HepG2 (cell line): ENCODE data around the gene UBE4A. TPM values are rescaled to one million over a fixed set of nuclear protein-coding genes. Genes with fewer than 3 reads are reported as not detected.

ENCODE experiments used
- ATAC-seq: fragments of 200-7000 bp; cut with Tn5 transposase; 3 replicates; pipeline ENCODE4 v1.9.1; 2020; ENCODE audit warnings: mild to moderate bottlenecking, moderate library complexity
- BruUV-seq: library from RNA; stranded (reverse); fragments of 400-500 nt; replicated peaks from 2 replicates; lab custom pipeline; 2021; lab: Mats Ljungman, UMichigan
- CTCF ChIA-PET: fragments of 300-600 bp; formaldehyde crosslinking; extraction: SDS; loops from one replicate; lab custom pipeline; 2021; ENCODE audit warnings: low total read pairs, inconsistent platforms, low intra/inter-chr PET ratio; lab: Yijun Ruan, JAX
- POLR2A ChIA-PET: fragments of 350-600 bp; sonication (Branson Sonifier 250); formaldehyde crosslinking; loops from one replicate; lab custom pipeline; 2020; ENCODE audit warnings: antibody characterized with exemption, inconsistent platforms; lab: Yijun Ruan, JAX
- DNase-seq: peaks from one replicate; pipeline ENCODE4 v3.0.0-alpha.2; 2015; ENCODE audit warnings: low spot score
- FAIRE-seq: peaks from 3 replicates; lab custom pipeline; 2011; peaks lifted over from hg19 to GRCh38; lab: Jason Lieb, UNC
- H2AFZ ChIP-seq: one replicate; pipeline ENCODE4 v1.6.1; 2011; ENCODE audit warnings: low read length, inconsistent platforms
- H3K27ac ChIP-seq: fragments of 300-600 bp; 3 replicates; pipeline ENCODE4 v1.8.0; 2011; ENCODE audit warnings: mixed run types, mild to moderate bottlenecking, mixed read lengths, low read length, inconsistent platforms; ENCODE audit not compliant: insufficient read depth; ENCODE audit errors: extremely low read length
- H3K27me3 ChIP-seq, 2 experiments: fragments of 200-600 bp in 1 of 2; 2 replicates in 1 of 2; 3 replicates in 1 of 2; pipeline versions ENCODE4 v1.6.0 to v1.8.0; 2011; ENCODE audit warnings: low read length in 2 of 2, mild to moderate bottlenecking in 2 of 2, moderate library complexity in 2 of 2, inconsistent platforms in 1 of 2; ENCODE audit not compliant: insufficient read depth in 2 of 2, control insufficient read depth in 1 of 2
- H3K36me3 ChIP-seq, 2 experiments: fragments of 200-600 bp in 1 of 2; replicated peaks in 1 of 2; 2 replicates in 1 of 2; 3 replicates in 1 of 2; pipeline versions ENCODE4 v1.5.1 to v1.8.0; 2011; ENCODE audit warnings: low read length in 2 of 2, inconsistent platforms in 1 of 2; ENCODE audit not compliant: insufficient read depth in 2 of 2, control insufficient read depth in 1 of 2
- H3K4me1 ChIP-seq: 2 replicates; pipeline ENCODE4 v1.5.1; 2012; ENCODE audit warnings: low read length, inconsistent platforms; ENCODE audit not compliant: insufficient read depth
- H3K4me2 ChIP-seq: 2 replicates; pipeline ENCODE4 v1.6.0; 2011; ENCODE audit warnings: low read depth, low read length, inconsistent platforms
- H3K4me3 ChIP-seq, 3 experiments: fragments of 200-600 bp in 1 of 3; sonication (generic), shearing (Covaris generic) in 1 of 3; replicated peaks in 1 of 3; 2 replicates each; pipeline ENCODE4 v1.5.1; 2011 to 2016; ENCODE audit warnings: low read length in 3 of 3, inconsistent platforms in 2 of 3, low read depth in 2 of 3, mild to moderate bottlenecking in 2 of 3, control low read depth in 1 of 3, mixed read lengths in 1 of 3; ENCODE audit not compliant: insufficient read depth in 1 of 3
- H3K79me2 ChIP-seq: one replicate; pipeline ENCODE4 v1.6.1; 2011; ENCODE audit warnings: low read length, inconsistent platforms; ENCODE audit not compliant: insufficient read depth
- H3K9ac ChIP-seq: 2 replicates; pipeline ENCODE4 v1.6.0; 2011; ENCODE audit warnings: mild to moderate bottlenecking, low read depth, low read length, inconsistent platforms; ENCODE audit not compliant: insufficient read depth
- H3K9me3 ChIP-seq: 2 replicates; pipeline ENCODE4 v1.5.1; 2012; ENCODE audit warnings: mild to moderate bottlenecking, low read length
- H4K20me1 ChIP-seq: 2 replicates; pipeline ENCODE4 v1.6.0; 2011; ENCODE audit warnings: inconsistent platforms, mild to moderate bottlenecking, low read length, moderate library complexity; ENCODE audit not compliant: insufficient read depth
- ATF7 ChIP-seq, 2 experiments: fragments of 450-650 bp in 1 of 2; sonication (generic) in 1 of 2; formaldehyde crosslinking in 1 of 2; IDR thresholded peaks; 2 replicates each; pipeline versions ENCODE4 v1.4.0 to v1.6.1; 2016 to 2020; ENCODE audit warnings: antibody characterized with exemption in 1 of 2, mild to moderate bottlenecking in 1 of 2, missing genetic modification reagents in 1 of 2
- BORCS8-MEF2B ChIP-seq: sonication (generic); formaldehyde crosslinking; IDR thresholded peaks from 2 replicates; pipeline ENCODE4 v1.8.0; 2022; ENCODE audit warnings: mild to moderate bottlenecking, missing genetic modification reagents
- ELF1 ChIP-seq: sonication (generic); formaldehyde crosslinking; IDR thresholded peaks from 2 replicates; pipeline ENCODE4 v1.4.0; 2020; ENCODE audit warnings: missing genetic modification reagents
- MTA3 ChIP-seq: sonication (generic); formaldehyde crosslinking; IDR thresholded peaks from 2 replicates; pipeline ENCODE4 v1.4.0; 2020; ENCODE audit warnings: missing genetic modification reagents
- SIN3B ChIP-seq: fragments of 150-350 bp; IDR thresholded peaks from 2 replicates; pipeline ENCODE4 v1.6.1; 2014; ENCODE audit warnings: low read length
- SRSF9 ChIP-seq: fragments of 200-400 bp; formaldehyde crosslinking; IDR thresholded peaks from 2 replicates; pipeline ENCODE4 v1.6.1; 2018; ENCODE audit warnings: borderline replicate concordance, mild to moderate bottlenecking, low read depth, low read length; ENCODE audit not compliant: insufficient read depth, poor library complexity, severe bottlenecking
- YY1 ChIP-seq: IDR thresholded peaks from 2 replicates; pipeline ENCODE4 v1.6.1; 2011; ENCODE audit warnings: low read length, low read depth, moderate library complexity, mild to moderate bottlenecking; ENCODE audit not compliant: insufficient read depth, insufficient replicate concordance
- ZNF354B ChIP-seq: sonication (generic); formaldehyde crosslinking; IDR thresholded peaks from 2 replicates; pipeline ENCODE4 v1.8.0; 2022; ENCODE audit warnings: mild to moderate bottlenecking, missing genetic modification reagents
- ZNF556 ChIP-seq: sonication (generic); formaldehyde crosslinking; IDR thresholded peaks from 2 replicates; pipeline ENCODE4 v1.4.0; 2020; ENCODE audit warnings: mild to moderate bottlenecking, missing genetic modification reagents, borderline replicate concordance
- ZNF639 ChIP-seq: conservative IDR thresholded peaks from 2 replicates; pipeline ENCODE4 v1.6.1; 2018; ENCODE audit warnings: missing genetic modification reagents
- ZNF709 ChIP-seq: sonication (generic); formaldehyde crosslinking; IDR thresholded peaks from 2 replicates; pipeline ENCODE4 v1.5.0; 2020; ENCODE audit warnings: mild to moderate bottlenecking, missing genetic modification reagents
- ZNF879 ChIP-seq: sonication (generic); formaldehyde crosslinking; IDR thresholded peaks from 2 replicates; pipeline ENCODE4 v1.8.1; 2023; ENCODE audit warnings: missing genetic modification reagents
- WGBS: methylation state at CpG from one replicate; pipeline ENCODE4 v1.1.6; 2017; ENCODE audit warnings: low lambda C conversion rate; 5-methylcytosine and 5-hydroxymethylcytosine counted together
- in situ Hi-C: cut with HindIII; loops from 2 replicates; pipeline ENCODE4 v1.10.0; 2017; ENCODE audit warnings: low pct_unique_long_range_greater_than_20kb; ENCODE audit not compliant: extremely low pct_ligation_motif_present
- intact Hi-C: fragments of 100-400 bp; cut with micrococcal nuclease; formaldehyde crosslinking; loops from one replicate; pipeline ENCODE4 v1.10.0; 2022; ENCODE audit not compliant: unreplicated experiment
- polyA plus RNA-seq, 8 experiments: library from polyadenylated mRNA; depleted of rRNA in 3 of 8; stranded (reverse) in 7 of 8; unstranded in 1 of 8; fragments of >200 nt; fragmentation: Illumina TruSeq in 4 of 8; extraction: Trizol in 4 of 8; gene quantifications; 2 replicates each; pipeline versions ENCODE4 v1.2.1 to v1.2.3, GENCODE V29; 2011 to 2016; ENCODE audit warnings: low read depth in 4 of 8, missing spikeins in 1 of 8, mixed read lengths in 1 of 8; ENCODE audit not compliant: insufficient read depth in 1 of 8
- total RNA-seq, 5 experiments: library from RNA; depleted of rRNA; stranded (reverse); fragments of >200 nt; fragmentation: Illumina TruSeq; extraction: Trizol; gene quantifications; 2 replicates each; pipeline ENCODE4 v1.2.3, GENCODE V29; 2016; ENCODE audit warnings: low read depth in 1 of 5
- TF ChIP-seq, protein P1 (sequence below): sonication (generic); formaldehyde crosslinking; conservative IDR thresholded peaks from 2 replicates; pipeline ENCODE4 v1.4.0; 2020; ENCODE audit warnings: missing genetic modification reagents
- TF ChIP-seq, protein P2 (sequence below): sonication (generic); formaldehyde crosslinking; IDR thresholded peaks from 2 replicates; pipeline ENCODE4 v1.9.0; 2021; ENCODE audit warnings: missing genetic modification reagents, mild to moderate bottlenecking, borderline replicate concordance
- TF ChIP-seq, protein P3 (sequence below): sonication (generic); formaldehyde crosslinking; IDR thresholded peaks from 2 replicates; pipeline ENCODE4 v1.8.1; 2022; ENCODE audit warnings: low read depth, mild to moderate bottlenecking, missing genetic modification reagents
- TF ChIP-seq, protein P4 (sequence below): sonication (generic); IDR thresholded peaks from 2 replicates; pipeline ENCODE4 v1.6.1; 2016; ENCODE audit warnings: low read depth, borderline replicate concordance

Gene UBE4A
- total and polyA plus RNA-seq, 2 of the 13 experiments (the other 11 are each of a cell fraction or from before 2014, with no cell fraction given), result 15.1 to 32.7 TPM

DNA sequence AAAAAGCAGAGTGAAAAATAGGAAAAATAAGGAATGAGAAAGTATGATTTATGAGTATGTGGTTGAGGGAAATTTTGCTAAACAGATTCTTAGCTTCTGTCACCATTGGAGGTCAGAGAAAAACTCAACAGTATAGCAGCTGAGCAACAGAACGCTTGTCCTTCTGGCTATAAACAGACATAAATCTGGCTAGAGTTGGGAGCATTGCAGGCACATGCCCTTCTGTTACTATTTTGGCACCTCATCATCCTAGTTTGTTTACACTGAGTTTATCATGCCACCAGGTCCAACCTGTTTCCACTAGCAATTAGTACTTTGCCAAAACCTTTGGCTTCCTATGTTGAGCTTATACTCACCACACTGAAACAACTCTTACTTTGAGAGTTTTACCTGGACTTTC, 6.9 kb downstream of the UBE4A start:
- CTCF ChIA-PET, result no interaction called here
- Histone ChIP-seq H3K27ac (no peak overlapping the region), H3K4me1 (peaks cover 15% of the 10 kb centered on the region), H3K27me3 (no peaks in the 10 kb centered on the region), H3K4me3 (no peak overlapping the region), H3K36me3 (peaks cover 19 to 51% of the 10 kb centered on the region in 2 experiments), H2AFZ (no peak overlapping the region)
- intact Hi-C loops, result no loop called here
- POLR2A ChIA-PET, result no interaction called here
- no peak for FAIRE-seq
- ATAC-seq, result no peak
- TF ChIP-seq, protein P1, sequence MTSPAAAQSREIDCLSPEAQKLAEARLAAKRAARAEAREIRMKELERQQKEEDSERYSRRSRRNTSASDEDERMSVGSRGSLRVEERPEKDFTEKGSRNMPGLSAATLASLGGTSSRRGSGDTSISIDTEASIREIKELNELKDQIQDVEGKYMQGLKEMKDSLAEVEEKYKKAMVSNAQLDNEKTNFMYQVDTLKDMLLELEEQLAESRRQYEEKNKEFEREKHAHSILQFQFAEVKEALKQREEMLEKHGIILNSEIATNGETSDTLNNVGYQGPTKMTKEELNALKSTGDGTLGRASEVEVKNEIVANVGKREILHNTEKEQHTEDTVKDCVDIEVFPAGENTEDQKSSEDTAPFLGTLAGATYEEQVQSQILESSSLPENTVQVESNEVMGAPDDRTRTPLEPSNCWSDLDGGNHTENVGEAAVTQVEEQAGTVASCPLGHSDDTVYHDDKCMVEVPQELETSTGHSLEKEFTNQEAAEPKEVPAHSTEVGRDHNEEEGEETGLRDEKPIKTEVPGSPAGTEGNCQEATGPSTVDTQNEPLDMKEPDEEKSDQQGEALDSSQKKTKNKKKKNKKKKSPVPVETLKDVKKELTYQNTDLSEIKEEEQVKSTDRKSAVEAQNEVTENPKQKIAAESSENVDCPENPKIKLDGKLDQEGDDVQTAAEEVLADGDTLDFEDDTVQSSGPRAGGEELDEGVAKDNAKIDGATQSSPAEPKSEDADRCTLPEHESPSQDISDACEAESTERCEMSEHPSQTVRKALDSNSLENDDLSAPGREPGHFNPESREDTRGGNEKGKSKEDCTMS (CRISPR knock-in tag), result no peak
- TF ChIP-seq ZNF879 (CRISPR knock-in tag) (no peak), ZNF709 (CRISPR knock-in tag) (no peak), YY1 (no peak), SIN3B (no peak), SRSF9 (no peak), ATF7 (IDR thresholded peaks at IDR 0.05) (no peak), ATF7 (CRISPR knock-in tag; IDR thresholded peaks at IDR 0.05) (no peak), ZNF556 (CRISPR knock-in tag) (no peak), BORCS8-MEF2B (CRISPR knock-in tag) (no peak), ZNF354B (CRISPR knock-in tag) (no peak), MTA3 (CRISPR knock-in tag) (no peak), ZNF639 (CRISPR knock-in tag) (no peak), ELF1 (CRISPR knock-in tag) (no peak)
- TF ChIP-seq, protein P2, sequence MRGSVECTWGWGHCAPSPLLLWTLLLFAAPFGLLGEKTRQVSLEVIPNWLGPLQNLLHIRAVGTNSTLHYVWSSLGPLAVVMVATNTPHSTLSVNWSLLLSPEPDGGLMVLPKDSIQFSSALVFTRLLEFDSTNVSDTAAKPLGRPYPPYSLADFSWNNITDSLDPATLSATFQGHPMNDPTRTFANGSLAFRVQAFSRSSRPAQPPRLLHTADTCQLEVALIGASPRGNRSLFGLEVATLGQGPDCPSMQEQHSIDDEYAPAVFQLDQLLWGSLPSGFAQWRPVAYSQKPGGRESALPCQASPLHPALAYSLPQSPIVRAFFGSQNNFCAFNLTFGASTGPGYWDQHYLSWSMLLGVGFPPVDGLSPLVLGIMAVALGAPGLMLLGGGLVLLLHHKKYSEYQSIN, result no peak
- TF ChIP-seq, protein P3, sequence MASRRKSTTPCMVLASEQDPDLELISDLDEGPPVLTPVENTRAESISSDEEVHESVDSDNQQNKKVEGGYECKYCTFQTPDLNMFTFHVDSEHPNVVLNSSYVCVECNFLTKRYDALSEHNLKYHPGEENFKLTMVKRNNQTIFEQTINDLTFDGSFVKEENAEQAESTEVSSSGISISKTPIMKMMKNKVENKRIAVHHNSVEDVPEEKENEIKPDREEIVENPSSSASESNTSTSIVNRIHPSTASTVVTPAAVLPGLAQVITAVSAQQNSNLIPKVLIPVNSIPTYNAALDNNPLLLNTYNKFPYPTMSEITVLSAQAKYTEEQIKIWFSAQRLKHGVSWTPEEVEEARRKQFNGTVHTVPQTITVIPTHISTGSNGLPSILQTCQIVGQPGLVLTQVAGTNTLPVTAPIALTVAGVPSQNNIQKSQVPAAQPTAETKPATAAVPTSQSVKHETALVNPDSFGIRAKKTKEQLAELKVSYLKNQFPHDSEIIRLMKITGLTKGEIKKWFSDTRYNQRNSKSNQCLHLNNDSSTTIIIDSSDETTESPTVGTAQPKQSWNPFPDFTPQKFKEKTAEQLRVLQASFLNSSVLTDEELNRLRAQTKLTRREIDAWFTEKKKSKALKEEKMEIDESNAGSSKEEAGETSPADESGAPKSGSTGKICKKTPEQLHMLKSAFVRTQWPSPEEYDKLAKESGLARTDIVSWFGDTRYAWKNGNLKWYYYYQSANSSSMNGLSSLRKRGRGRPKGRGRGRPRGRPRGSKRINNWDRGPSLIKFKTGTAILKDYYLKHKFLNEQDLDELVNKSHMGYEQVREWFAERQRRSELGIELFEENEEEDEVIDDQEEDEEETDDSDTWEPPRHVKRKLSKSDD (CRISPR knock-in tag), result no peak
- TF ChIP-seq, protein P4, sequence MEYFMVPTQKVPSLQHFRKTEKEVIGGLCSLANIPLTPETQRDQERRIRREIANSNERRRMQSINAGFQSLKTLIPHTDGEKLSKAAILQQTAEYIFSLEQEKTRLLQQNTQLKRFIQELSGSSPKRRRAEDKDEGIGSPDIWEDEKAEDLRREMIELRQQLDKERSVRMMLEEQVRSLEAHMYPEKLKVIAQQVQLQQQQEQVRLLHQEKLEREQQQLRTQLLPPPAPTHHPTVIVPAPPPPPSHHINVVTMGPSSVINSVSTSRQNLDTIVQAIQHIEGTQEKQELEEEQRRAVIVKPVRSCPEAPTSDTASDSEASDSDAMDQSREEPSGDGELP, result no peak
- TF ChIP-seq, all 625 proteins: peak for 0
- no peak overlapping the region for H3K9ac ChIP-seq
- no peak overlapping the region for H3K4me2 ChIP-seq
- DNase-seq, result no peak
- no TSS peak for BruUV-seq
- in situ Hi-C loops, result no loop called here
- H3K9me3 ChIP-seq, result no peaks in the 10 kb centered on the region
- 100% methylated on average over 1 of the region's 1 CpG for WGBS
- H4K20me1 ChIP-seq, result no peaks in the 10 kb centered on the region
- H3K79me2 ChIP-seq, result peaks cover 23% of the 10 kb centered on the region
